DMS 273 treated with DMSO at 0.1 percent for 48 hours (cell line): ENCODE results near the gene WDR88.
"Not testable (repeated sequence)": the region's sequence is repeated elsewhere in the genome, so short reads cannot be mapped to it uniquely, and the experiment has no call there.

ENCODE experiments used
- DNase-seq: peaks from one replicate; lab custom pipeline; 2025; lab: John Stamatoyannopoulos, UW

WDR88 gene

DNA sequence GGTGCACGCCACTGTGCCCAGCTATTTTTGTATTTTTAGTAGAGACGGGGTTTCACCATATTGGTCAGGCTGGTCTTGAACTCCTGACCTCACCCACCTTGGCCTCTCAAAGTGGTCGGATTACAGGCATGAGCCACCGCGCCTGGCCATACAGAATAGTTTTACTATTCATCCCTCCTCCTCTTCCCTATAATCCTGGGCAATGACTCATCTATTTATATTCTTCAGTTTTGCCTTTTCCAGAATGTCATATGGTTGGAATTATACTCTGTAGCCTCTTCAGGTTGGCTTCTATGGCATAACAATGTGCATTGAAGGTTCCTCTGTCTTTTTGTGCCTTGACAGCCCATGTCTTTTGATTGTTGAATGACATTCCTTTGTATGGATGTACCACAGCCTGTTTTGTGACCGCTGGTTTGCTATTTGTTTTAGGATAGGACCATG is 40.0 kb downstream of the WDR88 start:
- DNase-seq: no peak

DNA sequence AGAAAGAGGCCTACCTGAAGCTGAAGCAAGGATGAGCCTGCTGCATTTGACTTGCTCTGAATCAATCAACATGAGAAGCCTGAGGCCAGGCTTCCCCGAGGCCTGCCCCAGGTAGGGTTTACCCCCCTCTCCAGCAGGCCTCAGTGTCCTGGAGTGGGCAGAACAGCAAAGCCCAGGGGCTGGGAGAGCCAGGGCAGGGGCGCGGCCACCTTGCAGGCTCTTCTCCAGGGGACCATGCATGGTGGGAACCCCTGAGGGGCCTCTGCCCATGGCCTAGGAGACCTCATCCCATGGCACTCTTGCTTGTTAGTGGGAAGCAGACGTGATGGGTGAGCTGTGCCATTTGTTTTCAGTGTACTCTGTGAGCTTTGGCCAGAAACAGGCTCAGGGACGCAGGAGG is 42.3 kb downstream of the WDR88 start:
- DNase-seq: no peak

DNA sequence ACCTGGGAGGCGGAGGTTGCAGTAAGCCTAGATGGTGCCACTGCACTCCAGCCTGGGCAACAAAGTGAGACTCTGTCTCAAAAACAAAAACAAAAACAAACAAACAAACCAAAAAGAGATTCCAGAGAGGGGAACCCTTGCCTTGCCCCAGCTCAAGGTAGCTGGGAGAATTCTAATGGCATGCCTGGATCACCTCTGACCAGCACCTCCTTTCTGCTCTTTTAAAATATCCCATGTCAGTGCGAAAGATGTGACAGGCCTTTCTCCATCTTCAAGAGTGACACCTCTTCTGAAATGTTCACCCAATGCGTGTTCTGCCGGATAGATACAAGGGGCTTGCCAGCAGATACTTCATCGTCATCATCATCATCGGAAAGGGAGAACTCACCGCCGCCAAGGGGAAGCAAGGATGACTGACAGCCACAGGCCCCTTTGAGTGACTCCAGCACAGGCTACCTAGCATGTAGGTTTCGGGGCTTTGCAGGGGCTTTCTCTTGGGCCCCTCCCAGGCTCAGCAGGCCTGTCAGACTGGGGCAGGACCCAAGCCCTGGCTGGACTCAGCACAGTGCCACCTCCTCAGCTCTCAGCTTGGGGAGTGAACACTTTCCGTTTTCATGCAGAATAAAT is 43.4 kb downstream of the WDR88 start:
- no peak for DNase-seq

DNA sequence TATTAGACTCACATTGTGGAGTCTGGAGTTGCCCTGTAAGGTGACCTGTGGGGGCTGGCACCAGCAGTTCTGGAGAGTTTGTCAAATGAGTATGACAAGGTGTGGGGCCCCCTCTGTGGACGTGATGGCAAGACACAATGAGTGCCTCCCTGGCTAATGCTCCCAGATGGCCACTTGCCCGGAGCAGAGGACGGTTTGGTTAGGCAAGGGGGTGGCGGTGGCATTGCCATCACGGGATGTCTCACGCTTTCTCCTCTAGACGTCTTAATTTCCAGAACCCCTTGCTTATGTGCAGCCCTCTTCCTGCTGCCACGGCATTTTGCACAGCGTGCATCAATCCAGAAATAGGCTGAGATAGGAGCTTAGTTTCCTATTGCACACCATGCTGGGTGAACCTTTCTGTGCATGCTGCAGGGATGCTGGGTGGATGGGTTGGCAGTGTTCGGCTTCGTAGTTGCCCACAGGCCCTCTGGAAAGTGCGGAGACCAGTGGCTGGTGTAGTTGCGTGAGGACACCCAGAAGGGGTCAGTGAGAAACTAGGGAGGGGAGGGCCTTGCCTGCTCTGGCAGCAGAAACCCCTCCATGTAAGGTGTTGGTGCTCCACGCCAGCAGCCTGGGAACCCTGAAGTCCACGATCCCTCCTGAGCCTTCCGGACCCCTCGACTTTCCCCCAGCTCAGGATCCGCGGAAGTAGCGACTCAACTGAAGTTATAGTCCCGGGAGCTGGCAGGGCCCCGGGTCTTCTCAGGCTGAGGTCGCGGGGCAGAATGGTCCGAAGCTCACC is 44.2 kb downstream of the WDR88 start:
- DNase-seq: no peak

DNA sequence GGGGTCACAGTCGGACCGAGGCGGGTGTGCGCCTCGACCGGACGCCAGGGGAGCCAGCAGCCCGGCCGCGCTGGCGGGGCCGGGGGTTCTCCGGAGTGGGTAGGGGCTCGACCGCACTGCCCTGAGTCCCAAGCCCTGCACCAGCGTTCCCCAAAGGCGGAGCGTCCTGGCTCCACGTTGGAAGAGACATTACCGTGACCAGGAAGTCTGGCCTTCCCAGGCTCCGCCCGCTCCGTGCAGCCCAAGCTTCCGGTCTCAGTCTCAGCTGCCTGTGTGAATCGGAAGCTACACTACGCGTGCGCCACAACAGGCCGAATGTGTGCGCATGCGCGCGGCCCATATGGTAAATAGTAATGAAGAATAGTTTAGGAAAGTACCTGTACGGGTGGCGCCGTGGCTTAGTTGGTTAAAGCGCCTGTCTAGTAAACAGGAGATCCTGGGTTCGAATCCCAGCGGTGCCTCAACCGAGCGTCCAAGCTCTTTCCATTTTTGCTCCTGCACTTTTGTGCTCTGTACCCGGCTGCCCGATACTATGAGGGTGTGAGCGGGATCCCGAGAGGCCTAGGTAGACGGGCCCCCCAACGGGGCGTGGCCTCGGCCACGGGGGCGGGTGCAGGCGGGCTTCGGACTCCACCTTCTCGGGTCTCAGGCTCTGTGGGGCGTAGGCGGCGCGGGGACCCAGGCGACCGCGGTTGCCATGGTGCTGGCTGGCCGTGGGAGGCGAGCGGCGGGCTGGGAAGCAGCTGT is 44.9 kb downstream of the WDR88 start:
- DNase-seq: peak; percentile 99

DNA sequence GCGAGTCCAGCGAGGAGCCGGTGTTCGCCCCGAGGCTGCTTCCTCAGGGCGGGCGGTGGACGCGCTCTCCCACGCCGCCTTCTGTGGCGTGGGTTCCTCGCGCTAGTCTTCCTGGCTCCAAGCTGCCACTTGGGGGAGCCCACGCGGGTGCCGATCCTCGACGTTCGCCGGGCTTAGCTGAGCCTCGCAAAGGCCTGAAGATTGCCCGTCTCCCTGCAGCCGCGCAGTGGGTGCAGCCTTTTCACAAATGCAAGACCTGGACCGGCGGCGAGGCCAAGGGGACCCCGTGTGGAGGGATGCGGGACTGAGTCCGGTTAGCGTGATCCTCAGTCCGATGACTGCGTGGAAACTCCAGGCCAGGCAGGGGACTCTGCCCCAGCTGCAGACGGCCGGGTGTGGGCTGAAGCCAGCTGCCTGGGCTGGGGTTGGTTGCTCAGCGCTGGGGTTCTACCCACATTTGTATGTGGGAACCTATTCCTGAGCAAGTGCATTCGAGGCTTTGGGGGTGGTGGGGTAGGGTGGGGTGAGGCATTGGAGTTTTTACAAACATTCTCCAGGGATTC is 45.6 kb downstream of the WDR88 start:
- DNase-seq: no peak

DNA sequence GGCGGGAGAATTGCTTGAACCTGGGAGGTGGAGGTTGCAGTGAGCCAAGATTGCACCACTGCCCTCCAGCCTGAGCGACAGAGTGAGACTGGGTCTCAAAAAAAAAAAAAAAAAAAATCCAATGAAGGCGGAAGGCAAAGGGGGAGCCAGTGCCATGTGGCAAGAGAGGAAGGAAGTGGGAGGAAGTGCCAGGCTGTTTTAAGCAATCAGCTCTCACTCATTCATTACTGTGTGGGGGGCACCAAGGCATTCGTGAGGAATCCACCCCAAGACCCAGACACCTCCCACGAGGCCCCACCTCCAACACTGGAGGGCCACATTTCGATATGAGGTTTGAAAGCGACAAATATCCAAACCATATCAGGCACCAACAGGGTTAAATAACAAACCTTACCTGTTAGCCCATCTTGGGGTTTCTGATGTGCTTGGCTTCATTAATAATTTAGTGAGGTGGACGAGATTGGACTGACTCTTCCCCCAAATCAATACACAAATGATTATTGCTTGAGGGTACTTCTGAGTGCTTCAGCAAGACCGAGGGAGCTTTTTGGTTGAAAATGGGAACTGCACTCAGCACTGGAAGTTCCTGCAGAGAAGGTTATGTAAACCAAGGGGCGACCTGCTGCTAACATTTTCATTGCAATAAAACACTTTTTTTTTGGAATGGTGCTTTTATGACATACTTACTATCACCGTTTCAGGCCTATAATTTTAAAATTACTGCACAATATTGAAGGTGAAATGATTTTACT is 54.7 kb downstream of the WDR88 start:
- no peak for DNase-seq

DNA sequence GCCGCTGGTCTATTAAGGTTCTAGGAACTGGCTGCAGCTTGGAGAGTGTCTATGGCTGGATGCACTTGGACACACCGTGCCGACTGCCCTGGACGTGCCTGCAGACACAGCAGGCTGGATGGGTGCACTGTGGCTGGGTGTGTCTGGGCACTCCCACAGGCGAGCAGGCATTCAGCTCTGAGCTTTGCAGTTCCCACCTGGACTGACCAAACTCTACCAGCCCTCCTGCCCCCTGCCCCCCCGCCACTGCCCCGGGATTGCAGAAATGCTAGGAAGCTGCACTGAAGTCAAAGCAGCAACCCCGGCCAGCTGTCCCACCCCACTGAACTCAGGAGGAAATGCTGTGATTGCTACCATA is 55.2 kb downstream of the WDR88 start:
- no peak for DNase-seq

DNA sequence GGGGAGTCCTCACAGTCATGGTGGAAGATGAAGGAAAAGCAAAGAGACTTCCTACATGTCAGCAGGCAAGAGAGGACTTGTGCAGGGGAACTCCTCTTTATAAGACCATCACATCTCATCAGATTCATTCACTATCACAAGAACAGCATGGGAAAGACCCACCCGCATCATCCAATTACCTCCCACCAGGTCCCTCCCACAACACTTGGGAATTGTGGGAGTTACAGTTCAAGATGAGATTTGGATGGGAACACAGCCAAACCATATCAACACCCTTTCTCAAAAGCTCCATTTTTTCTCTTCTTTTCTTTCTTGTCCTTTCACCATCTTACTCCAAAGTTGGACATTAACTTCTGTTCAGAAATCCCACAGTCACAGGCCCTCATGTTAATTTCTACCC is 57.5 kb downstream of the WDR88 start:
- no peak for DNase-seq

DNA sequence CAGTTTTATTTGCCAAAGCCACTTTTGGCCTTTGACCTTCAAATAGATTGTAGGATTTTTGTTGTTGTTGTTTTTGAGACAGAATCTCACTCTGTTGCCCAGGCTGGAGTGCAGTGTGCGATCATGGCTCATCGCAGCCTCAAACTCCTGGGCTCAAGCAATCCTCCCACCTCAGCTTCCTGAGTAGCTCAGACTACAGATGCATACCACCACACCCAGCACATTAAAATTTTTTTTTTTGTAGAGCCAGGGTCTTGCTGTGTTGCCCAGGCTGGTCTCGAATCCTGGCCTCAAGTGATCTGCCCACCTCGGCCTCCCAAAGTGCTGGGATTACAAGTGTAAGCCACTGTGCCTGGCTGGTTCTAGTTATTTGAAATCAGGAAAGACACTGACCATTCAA is 59.2 kb downstream of the WDR88 start:
- not testable (repeated sequence) for DNase-seq

DNA sequence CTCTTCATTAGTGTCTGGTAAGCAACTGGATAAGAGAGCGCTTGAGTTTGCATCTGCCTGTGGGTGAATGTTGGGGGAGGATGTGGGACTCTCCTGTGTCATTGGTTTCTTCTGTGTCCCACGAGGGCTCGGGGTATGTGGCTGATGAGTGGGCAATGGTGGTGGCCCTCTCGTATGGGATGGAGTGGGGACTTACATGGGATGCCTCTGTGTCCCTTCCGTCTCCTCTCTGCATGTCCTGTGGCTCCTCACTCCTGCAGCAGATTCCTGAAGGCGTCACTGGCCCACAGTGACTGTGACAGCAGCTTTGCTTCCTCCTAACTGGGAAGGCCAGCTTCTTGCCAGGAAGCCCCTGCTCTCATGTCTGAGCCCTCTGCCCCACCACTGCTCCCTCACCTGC is 59.6 kb downstream of the WDR88 start:
- DNase-seq: no peak

DNA sequence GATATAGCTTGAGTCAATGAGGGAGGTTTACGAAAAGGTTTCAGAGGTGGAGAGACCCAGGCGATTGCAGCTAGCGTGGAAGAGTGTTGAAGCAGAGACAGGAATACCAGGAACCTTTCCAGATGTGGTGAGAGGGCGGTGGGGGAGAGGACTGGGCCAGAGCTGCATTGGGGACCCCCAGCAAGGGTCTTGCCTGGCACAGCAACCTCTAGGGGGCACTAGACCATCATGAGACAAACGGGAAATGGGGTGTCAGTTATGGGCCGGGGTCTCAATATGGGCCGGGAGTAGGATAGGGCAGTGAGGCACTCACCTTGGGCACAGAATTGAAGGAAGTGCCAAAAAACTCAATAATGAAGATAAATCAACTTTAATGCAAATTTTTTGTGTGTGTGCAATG is 60.1 kb downstream of the WDR88 start:
- DNase-seq: no peak

DNA sequence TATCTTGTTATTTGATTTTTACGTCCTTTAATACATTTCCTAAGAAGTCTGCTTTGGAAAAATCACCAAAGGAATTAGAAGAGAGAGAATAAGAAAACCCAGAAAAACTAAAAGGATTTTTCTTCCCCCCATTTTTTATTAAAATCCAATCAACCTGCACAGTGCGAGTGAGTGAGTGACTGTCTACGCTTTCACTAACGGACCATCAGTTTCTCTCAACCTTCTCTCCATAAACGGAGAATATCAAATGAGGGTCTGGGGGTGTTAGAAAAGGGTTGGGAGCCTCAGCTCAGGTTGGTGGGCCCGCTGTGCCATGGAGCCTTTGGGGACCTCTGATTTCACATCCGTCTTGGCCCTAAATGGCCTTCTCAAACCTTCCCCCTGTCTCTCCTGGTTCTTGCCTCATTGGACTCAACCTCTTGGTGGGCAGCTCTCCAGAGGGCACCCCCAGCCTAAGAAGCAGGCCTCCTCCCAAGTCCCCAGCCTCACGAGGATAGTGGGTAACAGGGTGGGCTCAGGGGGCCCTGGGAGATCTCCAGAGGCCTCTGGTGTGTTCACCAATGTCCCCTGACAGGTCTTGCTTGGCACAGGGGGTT is 61.5 kb downstream of the WDR88 start:
- no peak for DNase-seq

DNA sequence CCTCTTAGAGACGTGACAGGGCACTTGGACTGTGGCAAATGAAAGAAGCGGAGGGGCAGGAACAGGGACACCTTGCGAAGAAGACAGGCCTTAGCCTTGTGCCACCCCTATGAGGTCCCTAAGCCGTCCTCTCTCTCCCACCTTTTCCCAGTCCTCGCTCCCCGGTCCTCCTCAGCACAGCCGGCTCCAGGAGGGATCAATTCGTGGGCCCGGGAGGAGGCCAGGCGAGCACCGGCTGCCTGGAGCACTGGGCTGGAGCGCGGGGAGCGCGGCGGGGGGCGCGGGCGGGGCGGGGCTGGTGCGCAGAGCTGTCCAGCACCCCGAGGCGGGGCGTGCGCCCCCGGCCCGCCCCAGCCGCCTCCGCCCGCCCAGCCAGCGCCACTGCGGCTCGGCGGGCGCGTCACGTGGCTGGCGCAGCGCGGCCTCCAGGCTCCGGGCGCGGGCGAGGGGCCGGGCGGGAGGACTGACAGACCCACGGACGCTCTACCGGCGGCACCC is 62.0 kb downstream of the WDR88 start, which contains the start of gene LRP3:
TSS of gene LRP3 (plus strand) at position 466 of the 498 bp plus-strand sequence. CDS start 456 bp downstream, outside the sequence.
- no peak for DNase-seq

DNA sequence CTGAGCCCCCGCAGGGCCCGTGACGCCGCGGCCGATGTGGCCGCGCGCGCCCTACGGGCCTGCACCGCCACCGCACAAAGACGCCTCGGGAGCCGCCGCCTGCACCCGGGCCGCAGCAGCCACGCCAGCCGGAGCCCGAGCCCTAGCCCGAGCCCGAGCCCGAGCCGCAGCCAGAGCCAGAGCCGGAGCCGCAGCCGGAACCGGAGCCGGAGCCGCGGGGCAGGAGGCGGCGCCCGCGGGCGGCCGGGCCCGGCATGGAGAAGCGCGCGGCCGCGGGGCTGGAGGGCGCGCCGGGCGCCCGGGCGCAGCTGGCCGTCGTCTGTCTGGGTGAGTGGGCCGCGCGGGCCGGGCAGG is 62.6 kb downstream of the WDR88 start:
- DNase-seq: no peak

DNA sequence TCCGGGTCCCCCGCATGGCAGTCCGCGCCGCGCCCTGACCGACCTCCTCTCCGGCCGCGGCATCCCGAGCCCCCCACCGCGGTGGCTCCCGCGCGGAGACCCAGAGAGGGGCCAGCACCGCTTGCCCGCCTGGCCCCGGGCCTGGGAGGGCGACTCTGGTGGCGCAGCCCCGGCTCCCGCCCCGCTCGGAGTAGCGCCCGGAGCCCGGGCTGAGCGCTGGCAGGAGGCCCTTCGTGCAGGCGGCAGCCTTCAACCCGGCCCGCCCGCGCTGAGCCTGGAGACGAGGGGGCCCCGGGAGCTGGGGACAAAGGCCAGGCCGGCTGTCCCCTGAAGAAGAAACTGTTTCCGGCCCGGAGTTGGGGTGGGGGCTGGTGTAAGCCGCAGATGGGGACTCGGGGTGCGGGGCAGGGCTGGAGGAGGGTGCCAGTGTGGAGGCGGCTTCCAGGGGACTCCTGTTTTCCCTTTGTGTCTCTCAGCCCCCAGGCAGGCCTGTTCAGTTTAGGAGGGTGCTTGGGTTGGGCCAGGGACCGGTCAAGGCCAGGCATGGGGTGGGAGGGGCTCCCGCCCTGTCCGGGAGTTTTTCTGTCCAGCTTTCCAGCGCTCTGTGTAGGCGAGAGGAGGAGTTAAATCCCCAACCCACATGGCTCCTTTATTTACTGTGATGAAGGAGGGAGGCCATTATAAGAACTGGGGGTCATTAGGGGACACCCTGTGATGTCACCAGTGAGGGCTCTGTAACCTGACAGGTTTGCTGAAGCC is 63.2 kb downstream of the WDR88 start:
- no peak for DNase-seq

DNA sequence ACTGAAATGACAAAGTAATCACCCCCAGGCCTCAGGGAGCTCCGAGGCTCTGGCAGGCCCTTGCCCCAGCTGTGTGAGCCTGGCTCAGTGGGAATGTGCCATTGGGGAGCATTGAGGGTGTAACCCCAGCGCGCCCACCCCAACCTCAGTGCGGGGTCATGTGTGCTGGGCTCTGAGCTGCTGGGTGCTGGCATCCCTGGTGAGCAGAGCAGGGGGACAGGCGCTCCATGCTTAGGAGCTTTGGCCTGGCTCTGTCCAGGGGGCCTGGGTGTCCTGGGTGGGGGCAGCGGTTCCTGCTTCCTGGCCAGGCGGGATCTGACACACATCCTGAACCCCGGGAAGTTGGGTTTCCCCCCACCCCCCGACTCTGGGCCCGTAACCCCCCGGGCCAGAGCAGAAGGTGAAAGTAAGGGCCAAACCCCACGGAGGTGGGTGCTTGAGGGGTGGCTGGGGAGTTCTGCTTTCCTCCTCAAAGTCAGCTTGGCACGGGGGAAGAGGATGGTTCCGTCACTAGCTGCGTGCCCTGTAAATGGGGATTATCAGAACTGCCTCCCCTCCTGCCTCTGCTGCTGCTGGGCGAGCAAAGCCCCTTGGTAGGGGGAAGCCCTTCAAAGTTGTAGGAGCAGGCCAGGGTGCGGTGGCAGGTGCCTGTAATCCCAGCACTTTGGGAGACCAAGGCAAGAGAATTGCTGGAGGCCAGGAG is 63.9 kb downstream of the WDR88 start:
- no peak for DNase-seq

DNA sequence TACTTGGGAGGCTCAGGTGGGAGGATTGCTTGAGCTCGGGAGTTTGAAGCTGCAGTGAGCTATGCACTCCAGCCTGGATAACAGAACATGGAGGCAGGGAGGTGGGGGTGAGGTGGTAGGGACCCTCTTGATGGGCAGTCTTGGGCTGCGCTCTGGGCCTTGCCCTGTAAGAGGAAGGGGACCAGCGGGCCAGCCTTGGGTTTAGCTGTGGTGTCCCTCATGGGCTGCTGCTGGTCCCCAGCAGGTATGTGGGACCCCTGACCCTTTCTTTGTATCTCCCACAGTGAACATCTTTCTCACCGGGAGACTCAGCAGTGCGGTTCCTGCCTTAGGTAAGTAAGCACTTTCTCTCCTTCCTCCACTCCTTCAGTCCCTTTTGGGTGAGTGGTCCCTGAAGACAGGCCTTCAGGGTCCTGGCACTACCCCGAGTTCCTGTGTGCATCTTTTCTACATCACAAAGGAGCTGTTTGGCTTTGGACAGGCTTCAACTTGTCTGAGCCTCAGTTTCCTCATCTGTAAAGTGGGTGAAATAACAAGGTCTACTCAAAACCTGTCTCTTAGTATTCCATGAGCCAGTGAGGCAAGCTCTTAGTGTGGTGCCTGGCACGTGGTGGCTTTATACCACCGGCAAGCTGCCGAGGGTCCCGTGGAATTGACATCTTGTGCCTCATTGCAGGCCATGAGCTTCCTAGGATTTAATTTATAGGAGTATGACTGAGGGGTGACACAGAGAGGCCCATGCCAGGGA is 64.7 kb downstream of the WDR88 start:
- no peak for DNase-seq

DNA sequence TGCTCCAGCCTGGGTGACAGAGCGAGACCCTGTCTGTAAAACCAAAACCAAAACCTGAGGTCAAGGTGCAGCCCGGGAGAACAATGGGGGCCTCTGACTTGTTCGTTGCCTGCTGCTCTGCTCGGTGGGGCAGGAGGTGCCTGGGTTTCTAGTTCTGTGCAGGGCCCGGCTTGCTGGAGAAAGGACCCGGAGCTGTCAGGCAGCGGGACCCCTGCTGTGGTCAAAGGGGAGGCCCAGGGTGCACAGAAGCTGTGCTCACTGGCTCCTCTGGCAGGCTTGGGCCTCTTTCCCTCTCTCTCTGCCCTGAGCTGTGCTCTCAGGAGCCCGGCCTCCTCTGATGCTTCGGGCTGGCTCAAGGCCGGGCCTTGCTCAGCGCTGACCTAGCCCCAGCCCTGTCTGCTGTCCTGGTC is 65.7 kb downstream of the WDR88 start:
- no peak for DNase-seq
